GM12891 (cell line): ENCODE measurements around the gene DOK5.

Experiments used
- POLR2A ChIP-seq: IDR thresholded peaks from 2 replicates; pipeline ENCODE4 v1.6.1; 2011; ENCODE audit warnings: low read depth, low read length, control low read depth
- POLR2AphosphoS5 ChIP-seq: IDR thresholded peaks from 2 replicates; pipeline ENCODE4 v1.6.1; 2011; ENCODE audit warnings: low read depth, low read length, control low read depth
- TAF1 ChIP-seq: IDR thresholded peaks from 2 replicates; pipeline ENCODE4 v1.6.1; 2011; ENCODE audit warnings: low read depth, low read length, control low read depth

DNA sequence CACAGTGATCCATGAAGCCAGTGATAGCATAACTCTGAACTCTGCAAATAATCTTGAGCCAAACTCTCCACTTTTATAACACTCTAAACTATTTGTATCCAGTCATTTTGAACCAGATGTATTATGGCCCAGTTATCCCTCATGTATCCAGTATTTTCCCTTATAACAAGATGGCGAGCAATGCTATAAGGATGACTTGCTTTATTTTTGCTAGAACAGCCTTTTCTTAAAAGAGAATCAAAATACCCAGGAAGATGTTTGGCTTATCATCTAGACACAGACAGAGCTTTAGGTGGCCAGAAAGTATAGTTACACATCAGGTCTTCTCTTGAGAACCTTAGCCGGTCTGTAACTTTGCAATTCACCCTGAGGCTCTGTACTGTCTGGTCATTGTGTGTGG is 81.0 kb downstream of the DOK5 start:
- TF ChIP-seq POLR2AphosphoS5: no peak
- no peak for TF ChIP-seq POLR2A
- no peak for TF ChIP-seq TAF1
